Measurements from ENCODE around the gene XRRA1. TPM values are rescaled to one million over a fixed set of nuclear protein-coding genes. Genes with fewer than 3 reads are reported as not detected.

XRRA1 gene
- polyA plus RNA-seq, 1 experiment, result 7.0 TPM

DNA sequence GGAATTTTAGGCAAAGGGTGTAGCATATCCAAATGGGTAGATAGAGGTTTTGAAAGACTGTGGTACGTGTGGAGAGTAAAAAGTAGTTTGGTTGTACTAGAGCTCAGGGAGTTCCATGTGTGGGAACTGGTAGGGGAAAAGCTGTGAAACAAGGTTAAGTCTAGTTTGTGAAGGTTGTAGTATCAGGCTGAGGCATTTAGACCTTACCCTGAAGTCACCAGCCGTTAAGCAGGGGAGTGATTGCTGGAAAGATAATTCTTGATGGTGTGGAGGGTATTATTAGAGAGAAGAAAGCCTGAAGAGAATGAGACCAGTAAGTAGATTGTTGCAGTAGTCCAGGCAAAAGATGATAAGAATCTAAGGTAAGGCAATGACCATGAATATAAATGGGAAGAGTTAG is 132.2 kb downstream of the XRRA1 start:
- CTCF ChIA-PET, result no interaction called here
- Histone ChIP-seq H3K27ac (ENCODE audit: low read depth, low read length) (no peak overlapping the region), H3K27me3 (ENCODE audit: control insufficient read depth, insufficient read depth, low read length) (no peaks in the 10 kb centered on the region), H3K4me3 (ENCODE audit: low read depth, low read length) (no peak overlapping the region), H3K9me3 (ENCODE audit: control insufficient read depth, insufficient read depth, low read length) (no peaks in the 10 kb centered on the region)
- POLR2A ChIA-PET, result no interaction called here
- TF ChIP-seq, protein P1, sequence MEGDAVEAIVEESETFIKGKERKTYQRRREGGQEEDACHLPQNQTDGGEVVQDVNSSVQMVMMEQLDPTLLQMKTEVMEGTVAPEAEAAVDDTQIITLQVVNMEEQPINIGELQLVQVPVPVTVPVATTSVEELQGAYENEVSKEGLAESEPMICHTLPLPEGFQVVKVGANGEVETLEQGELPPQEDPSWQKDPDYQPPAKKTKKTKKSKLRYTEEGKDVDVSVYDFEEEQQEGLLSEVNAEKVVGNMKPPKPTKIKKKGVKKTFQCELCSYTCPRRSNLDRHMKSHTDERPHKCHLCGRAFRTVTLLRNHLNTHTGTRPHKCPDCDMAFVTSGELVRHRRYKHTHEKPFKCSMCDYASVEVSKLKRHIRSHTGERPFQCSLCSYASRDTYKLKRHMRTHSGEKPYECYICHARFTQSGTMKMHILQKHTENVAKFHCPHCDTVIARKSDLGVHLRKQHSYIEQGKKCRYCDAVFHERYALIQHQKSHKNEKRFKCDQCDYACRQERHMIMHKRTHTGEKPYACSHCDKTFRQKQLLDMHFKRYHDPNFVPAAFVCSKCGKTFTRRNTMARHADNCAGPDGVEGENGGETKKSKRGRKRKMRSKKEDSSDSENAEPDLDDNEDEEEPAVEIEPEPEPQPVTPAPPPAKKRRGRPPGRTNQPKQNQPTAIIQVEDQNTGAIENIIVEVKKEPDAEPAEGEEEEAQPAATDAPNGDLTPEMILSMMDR (IDR thresholded peaks at IDR 0.05; ENCODE audit: low read depth, low read length), result no peak
- DNase-seq (ENCODE audit: low read depth, low spot score), result no peak

DNA sequence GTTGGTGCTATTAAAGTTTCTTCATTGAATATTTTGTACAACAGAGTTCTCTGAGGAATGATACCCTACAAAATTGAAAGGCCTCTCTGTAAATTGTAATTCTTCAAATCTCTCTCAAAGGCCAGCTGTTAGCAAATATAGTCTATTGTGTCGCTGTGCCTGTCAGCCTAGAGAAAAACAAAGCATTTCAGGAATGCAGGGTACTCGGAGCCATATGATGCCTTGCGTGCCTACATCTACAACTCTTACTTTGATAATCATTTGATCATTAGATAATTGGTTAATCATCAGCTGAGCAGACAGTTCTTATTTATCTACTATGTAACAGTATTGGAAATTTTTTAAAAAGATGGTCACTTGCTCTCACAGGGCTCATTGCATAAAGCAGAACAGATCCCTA is 132.9 kb downstream of the XRRA1 start:
- Histone ChIP-seq H3K27ac (ENCODE audit: low read depth, low read length) (no peak overlapping the region), H3K27me3 (ENCODE audit: control insufficient read depth, insufficient read depth, low read length) (no peaks in the 10 kb centered on the region), H3K4me3 (ENCODE audit: low read depth, low read length) (no peak overlapping the region), H3K9me3 (ENCODE audit: control insufficient read depth, insufficient read depth, low read length) (no peaks in the 10 kb centered on the region)
- no peak for DNase-seq (ENCODE audit: low read depth, low spot score)
- CTCF ChIA-PET, result no interaction called here
- TF ChIP-seq, protein P1 (IDR thresholded peaks at IDR 0.05; ENCODE audit: low read depth, low read length), result no peak
- POLR2A ChIA-PET, result interaction anchor here (0.7 kb wide), 1 partner anchor 13 kb away, joined by 4 read pairs; no protein-coding TSS in a partner anchor

GRCh38 chr11:74809801-74810200 is 139.1 kb downstream of the XRRA1 start:
- H3K4me3 ChIP-seq (ENCODE audit: low read depth, low read length), result no peak overlapping the region
- TF ChIP-seq, protein P1 (IDR thresholded peaks at IDR 0.05; ENCODE audit: low read depth, low read length), result no peak
- no peaks in the 10 kb centered on the region for H3K27me3 ChIP-seq (ENCODE audit: control insufficient read depth, insufficient read depth, low read length)
- no peak overlapping the region for H3K27ac ChIP-seq (ENCODE audit: low read depth, low read length)
- ChIA-PET CTCF (interaction anchor here (0.7 to 1.4 kb wide), 3 partner anchors 11 to 357 kb away, joined by 3 read pairs; no protein-coding TSS in a partner anchor), POLR2A (no interaction called here)
- DNase-seq (ENCODE audit: low read depth, low spot score), result no peak
- no peaks in the 10 kb centered on the region for H3K9me3 ChIP-seq (ENCODE audit: control insufficient read depth, insufficient read depth, low read length)

DNA sequence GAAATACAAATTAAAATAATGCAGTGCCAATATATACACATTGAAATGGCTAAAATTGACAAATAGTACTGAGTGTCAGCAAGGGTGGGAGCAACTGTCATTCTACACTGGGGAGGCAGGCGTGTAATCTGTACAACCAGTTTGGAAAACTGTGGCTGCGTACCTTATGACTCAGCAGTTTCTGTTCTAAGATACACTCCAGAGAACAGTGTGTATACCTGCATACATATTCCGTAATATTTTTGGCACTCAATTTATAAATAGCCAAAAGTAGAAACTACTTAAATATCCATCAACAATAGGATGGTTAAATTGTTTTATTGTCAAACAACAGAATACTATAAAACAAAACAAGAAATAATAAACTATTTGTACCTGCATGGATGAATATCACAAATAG is 142.6 kb downstream of the XRRA1 start:
- TF ChIP-seq, protein P1 (IDR thresholded peaks at IDR 0.05; ENCODE audit: low read depth, low read length), result no peak
- POLR2A ChIA-PET, result no interaction called here

DNA sequence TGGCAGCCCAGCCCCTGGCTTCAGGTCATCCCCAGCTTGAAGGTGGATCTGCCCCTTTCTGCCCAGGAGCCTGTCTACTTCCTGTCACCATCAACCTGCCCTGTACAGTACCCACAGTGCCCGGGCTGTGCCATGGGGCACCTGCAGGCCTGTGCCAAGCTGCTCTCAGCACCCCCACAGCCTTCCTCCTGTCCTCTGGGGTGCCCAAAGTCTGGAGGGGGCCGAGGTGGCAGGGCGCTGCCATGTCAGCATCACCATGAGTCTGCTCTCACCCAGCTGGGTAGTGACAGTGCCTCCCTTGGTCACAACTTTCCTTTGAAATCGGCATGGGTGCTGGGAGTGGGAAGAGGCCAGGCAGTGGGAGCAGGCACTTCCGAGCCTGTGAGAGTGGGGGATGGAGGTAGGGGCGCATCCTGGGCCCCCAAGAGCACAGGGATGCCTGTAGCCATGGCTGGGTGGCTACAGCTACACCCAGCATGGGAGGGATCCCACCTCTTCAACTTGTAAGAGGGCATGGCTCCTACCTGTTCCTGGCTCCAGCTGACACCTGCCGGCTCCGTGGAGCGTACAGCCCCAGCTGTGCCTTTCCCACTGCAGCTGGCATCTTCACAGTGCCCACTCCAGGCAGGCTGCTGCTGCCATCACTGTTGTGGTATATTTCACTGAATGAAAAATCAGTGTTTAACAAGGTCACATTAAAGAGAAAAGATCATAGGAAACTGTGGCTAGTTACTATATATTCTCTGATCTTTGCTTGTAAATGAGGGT is 157.4 kb downstream of the XRRA1 start:
- ChIA-PET POLR2A (no interaction called here), CTCF (no interaction called here)
- Histone ChIP-seq H3K9me3 (ENCODE audit: control insufficient read depth, insufficient read depth, low read length) (peaks cover 11% of the 10 kb centered on the region), H3K27me3 (ENCODE audit: control insufficient read depth, insufficient read depth, low read length) (no peaks in the 10 kb centered on the region), H3K27ac (ENCODE audit: low read depth, low read length) (no peak overlapping the region), H3K4me3 (ENCODE audit: low read depth, low read length) (no peak overlapping the region)
- TF ChIP-seq, protein P1 (IDR thresholded peaks at IDR 0.05; ENCODE audit: low read depth, low read length), result no peak
- DNase-seq (ENCODE audit: low read depth, low spot score), result no peak

More for the DNA sequence above, 142.6 kb downstream of the XRRA1 start:
- DNase-seq (ENCODE audit: low read depth, low spot score), result no peak
- H3K27me3 ChIP-seq (ENCODE audit: control insufficient read depth, insufficient read depth, low read length), result no peaks in the 10 kb centered on the region
- no peak overlapping the region for H3K4me3 ChIP-seq (ENCODE audit: low read depth, low read length)
- CTCF ChIA-PET, result no interaction called here
- no peak overlapping the region for H3K27ac ChIP-seq (ENCODE audit: low read depth, low read length)
- H3K9me3 ChIP-seq (ENCODE audit: control insufficient read depth, insufficient read depth, low read length), result no peaks in the 10 kb centered on the region
